Bronchial epithelial cell (primary cell): ENCODE results near the gene BRF1. TPM values are rescaled to one million over a fixed set of nuclear protein-coding genes. Genes with fewer than 3 reads are reported as not detected.

Experiments
- DNase-seq: peaks from one replicate; pipeline ENCODE4 v3.0.0-alpha.2; 2010; ENCODE audit warnings: low read depth
- FAIRE-seq: peaks from 2 replicates; lab custom pipeline; 2011; peaks lifted over from hg19 to GRCh38; lab: Jason Lieb, UNC
- H3K27me3 ChIP-seq: 2 replicates; pipeline ENCODE4 v1.5.1; 2011; ENCODE audit warnings: low read length; ENCODE audit not compliant: control insufficient read depth, insufficient read depth
- H3K36me3 ChIP-seq: 2 replicates; pipeline ENCODE4 v1.5.1; 2011; ENCODE audit warnings: low read length; ENCODE audit not compliant: control insufficient read depth, insufficient read depth
- H3K4me3 ChIP-seq: 2 replicates; pipeline ENCODE4 v1.5.1; 2011; ENCODE audit warnings: mild to moderate bottlenecking, low read depth, low read length, control low read depth
- total RNA-seq: library from RNA; depleted of rRNA; stranded (reverse); fragments of >200 nt; gene quantifications from 2 replicates; pipeline ENCODE4 v1.2.1, GENCODE V29; 2014
- TF ChIP-seq, protein P1 (sequence below): IDR thresholded peaks from 2 replicates; pipeline ENCODE4 v1.5.1; 2011; ENCODE audit warnings: mild to moderate bottlenecking, moderate library complexity, low read length, control low read depth, inconsistent platforms; ENCODE audit not compliant: insufficient read depth, severe bottlenecking

The BRF1 gene
- total RNA-seq, 1 donor from 2014 or later = 24.0 TPM

DNA sequence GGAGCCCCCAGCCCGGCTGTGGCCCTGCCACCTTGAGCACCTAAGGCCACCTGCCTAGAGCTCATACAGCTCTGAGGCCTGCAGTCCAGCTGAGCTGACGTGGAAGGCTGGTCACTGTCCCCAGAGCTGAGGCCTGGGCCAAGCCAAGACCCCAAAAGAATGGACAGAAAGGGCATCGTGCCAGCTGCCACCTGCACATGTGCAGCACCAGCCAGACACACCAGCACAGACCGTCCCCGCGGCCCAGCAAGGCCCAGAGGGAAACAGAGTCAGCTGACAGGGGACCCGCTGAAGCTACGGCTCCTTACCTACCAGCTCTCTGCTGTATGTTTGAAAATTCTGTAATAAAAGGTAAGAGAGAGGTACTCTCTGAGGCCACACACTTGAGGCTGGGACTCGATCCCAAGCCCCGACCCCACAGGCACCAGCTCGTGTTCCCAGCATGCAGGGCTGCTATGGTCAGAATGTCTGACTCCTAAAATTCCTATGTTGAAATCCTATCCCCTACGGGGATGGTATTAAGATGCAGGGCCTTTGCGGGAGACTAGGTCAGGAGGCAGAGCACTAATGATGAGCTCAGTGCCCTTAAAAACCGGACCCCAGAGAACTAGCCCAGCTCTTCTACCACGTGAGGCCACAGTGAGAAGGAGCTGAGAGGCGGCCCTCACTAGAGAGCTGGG lies 25.4 kb downstream of the BRF1 start:
- DNase-seq = no peak
- TF ChIP-seq, protein P1, sequence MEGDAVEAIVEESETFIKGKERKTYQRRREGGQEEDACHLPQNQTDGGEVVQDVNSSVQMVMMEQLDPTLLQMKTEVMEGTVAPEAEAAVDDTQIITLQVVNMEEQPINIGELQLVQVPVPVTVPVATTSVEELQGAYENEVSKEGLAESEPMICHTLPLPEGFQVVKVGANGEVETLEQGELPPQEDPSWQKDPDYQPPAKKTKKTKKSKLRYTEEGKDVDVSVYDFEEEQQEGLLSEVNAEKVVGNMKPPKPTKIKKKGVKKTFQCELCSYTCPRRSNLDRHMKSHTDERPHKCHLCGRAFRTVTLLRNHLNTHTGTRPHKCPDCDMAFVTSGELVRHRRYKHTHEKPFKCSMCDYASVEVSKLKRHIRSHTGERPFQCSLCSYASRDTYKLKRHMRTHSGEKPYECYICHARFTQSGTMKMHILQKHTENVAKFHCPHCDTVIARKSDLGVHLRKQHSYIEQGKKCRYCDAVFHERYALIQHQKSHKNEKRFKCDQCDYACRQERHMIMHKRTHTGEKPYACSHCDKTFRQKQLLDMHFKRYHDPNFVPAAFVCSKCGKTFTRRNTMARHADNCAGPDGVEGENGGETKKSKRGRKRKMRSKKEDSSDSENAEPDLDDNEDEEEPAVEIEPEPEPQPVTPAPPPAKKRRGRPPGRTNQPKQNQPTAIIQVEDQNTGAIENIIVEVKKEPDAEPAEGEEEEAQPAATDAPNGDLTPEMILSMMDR = no peak
- FAIRE-seq = no peak
- Histone ChIP-seq H3K4me3 (no peak overlapping the region), H3K27me3 (no peaks in the 10 kb centered on the region), H3K36me3 (peaks cover under 1% of the 10 kb centered on the region)

- no peak for DNase-seq
- TF ChIP-seq, protein P1 = no peak
- Histone ChIP-seq H3K4me3 (no peak overlapping the region), H3K27me3 (no peaks in the 10 kb centered on the region), H3K36me3 (no peaks in the 10 kb centered on the region)
- no peak for FAIRE-seq
Measured at GRCh38 chr14:105274637-105275036, 26.2 kb downstream of the BRF1 start.

DNA sequence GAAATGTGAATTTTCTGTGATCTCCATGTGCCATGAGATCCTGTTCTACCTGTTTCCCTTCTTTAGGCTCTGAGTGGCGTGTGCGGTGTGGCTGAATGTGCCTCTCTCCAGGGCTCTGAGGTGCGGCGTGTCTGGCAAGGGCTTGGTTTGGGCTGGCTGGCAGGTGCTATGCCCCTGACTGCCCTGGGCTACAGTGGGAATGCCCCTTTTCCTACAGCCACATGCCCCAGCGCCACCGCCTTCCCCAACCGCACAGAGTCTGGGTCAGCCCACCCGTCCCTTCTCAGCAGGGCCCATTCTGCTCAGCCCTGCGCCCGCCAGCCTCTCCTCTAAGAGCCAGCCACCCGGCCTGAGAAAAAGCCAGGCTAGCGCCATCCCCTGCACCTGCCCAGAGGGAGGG lies 27.7 kb downstream of the BRF1 start:
- peak; percentile 29 for DNase-seq
- H3K4me3 ChIP-seq = no peak overlapping the region
- H3K27me3 ChIP-seq = no peaks in the 10 kb centered on the region
- TF ChIP-seq, protein P1 = no peak
- FAIRE-seq = no peak
- peaks cover 1% of the 10 kb centered on the region for H3K36me3 ChIP-seq

DNA sequence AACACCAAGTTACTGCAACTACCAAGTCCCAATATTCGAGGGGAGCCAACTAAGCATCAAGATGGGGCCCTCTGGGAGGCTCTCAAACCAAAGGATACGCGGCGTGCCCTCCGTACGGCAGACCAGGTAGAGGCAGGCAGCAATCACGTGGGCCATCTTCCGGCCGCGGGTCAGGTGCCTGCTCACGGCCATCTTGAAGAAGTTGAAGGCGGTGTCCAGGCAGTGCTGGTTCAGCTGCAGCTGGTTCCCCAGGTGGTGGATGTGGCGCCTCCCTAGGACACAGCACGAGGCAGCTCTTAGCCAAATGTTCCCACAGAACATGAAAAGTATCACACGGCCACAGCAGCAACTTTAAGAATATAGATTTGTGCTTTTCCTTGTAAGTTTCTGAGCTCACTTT lies 28.2 kb downstream of the BRF1 start:
- FAIRE-seq (no peak), DNase-seq (no peak)
- TF ChIP-seq, protein P1 = no peak
- Histone ChIP-seq H3K4me3 (no peak overlapping the region), H3K27me3 (no peaks in the 10 kb centered on the region), H3K36me3 (peaks cover 3% of the 10 kb centered on the region)

DNA sequence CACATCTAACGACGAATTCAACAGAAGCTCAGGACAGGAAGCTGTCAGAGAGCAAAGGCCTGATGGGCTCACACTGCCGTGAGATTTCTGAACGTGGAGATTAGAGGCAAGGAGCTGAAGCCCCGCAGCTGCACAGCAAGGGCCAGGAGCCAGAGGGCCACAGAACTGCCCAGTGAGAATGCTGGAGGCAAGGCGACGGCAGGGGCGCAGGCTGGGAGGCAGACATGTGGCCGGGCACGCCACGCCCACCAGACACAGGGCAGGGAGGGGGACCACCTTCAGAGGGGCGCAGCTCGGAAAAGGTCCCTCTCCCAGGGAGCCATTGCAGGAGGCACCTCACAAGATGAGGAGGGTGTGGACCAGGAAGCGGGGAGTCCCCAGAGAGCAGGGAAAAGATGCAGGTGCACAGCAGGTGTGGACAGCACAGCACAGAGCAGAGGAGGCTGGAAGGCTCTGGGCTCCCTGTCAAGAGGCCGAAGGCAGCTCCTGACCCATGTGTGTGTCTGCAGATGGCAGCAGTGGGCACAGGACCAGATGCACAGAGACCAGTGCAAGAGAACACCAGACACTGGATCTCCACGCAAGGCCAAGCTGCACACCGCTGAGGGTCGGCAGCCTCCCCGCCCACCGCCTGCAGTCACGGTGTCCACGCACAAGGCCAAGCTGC lies 29.4 kb downstream of the BRF1 start:
- TF ChIP-seq, protein P1 = no peak
- DNase-seq (no peak), FAIRE-seq (no peak)
- Histone ChIP-seq H3K27me3 (no peaks in the 10 kb centered on the region), H3K4me3 (no peak overlapping the region), H3K36me3 (peaks cover 4% of the 10 kb centered on the region)
